HepG2 (cell line): ENCODE data around the gene PEPD. TPM values are rescaled to one million over a fixed set of nuclear protein-coding genes. Genes with fewer than 3 reads are reported as not detected.

ENCODE experiments used
- ATAC-seq: fragments of 200-7000 bp; cut with Tn5 transposase; 3 replicates; pipeline ENCODE4 v1.9.1; 2020; ENCODE audit warnings: mild to moderate bottlenecking, moderate library complexity
- BruUV-seq: library from RNA; stranded (reverse); fragments of 400-500 nt; replicated peaks from 2 replicates; lab custom pipeline; 2021; lab: Mats Ljungman, UMichigan
- CTCF ChIA-PET: fragments of 300-600 bp; formaldehyde crosslinking; extraction: SDS; loops from one replicate; lab custom pipeline; 2021; ENCODE audit warnings: low total read pairs, inconsistent platforms, low intra/inter-chr PET ratio; lab: Yijun Ruan, JAX
- POLR2A ChIA-PET: fragments of 350-600 bp; sonication (Branson Sonifier 250); formaldehyde crosslinking; loops from one replicate; lab custom pipeline; 2020; ENCODE audit warnings: antibody characterized with exemption, inconsistent platforms; lab: Yijun Ruan, JAX
- DNase-seq: peaks from one replicate; pipeline ENCODE4 v3.0.0-alpha.2; 2015; ENCODE audit warnings: low spot score
- FAIRE-seq: peaks from 3 replicates; lab custom pipeline; 2011; peaks lifted over from hg19 to GRCh38; lab: Jason Lieb, UNC
- H2AFZ ChIP-seq: one replicate; pipeline ENCODE4 v1.6.1; 2011; ENCODE audit warnings: low read length, inconsistent platforms
- H3K27ac ChIP-seq: fragments of 300-600 bp; 3 replicates; pipeline ENCODE4 v1.8.0; 2011; ENCODE audit warnings: mixed run types, mild to moderate bottlenecking, mixed read lengths, low read length, inconsistent platforms; ENCODE audit not compliant: insufficient read depth; ENCODE audit errors: extremely low read length
- H3K27me3 ChIP-seq, 2 experiments: fragments of 200-600 bp in 1 of 2; 2 replicates in 1 of 2; 3 replicates in 1 of 2; pipeline versions ENCODE4 v1.6.0 to v1.8.0; 2011; ENCODE audit warnings: low read length in 2 of 2, mild to moderate bottlenecking in 2 of 2, moderate library complexity in 2 of 2, inconsistent platforms in 1 of 2; ENCODE audit not compliant: insufficient read depth in 2 of 2, control insufficient read depth in 1 of 2
- H3K36me3 ChIP-seq, 2 experiments: fragments of 200-600 bp in 1 of 2; replicated peaks in 1 of 2; 2 replicates in 1 of 2; 3 replicates in 1 of 2; pipeline versions ENCODE4 v1.5.1 to v1.8.0; 2011; ENCODE audit warnings: low read length in 2 of 2, inconsistent platforms in 1 of 2; ENCODE audit not compliant: insufficient read depth in 2 of 2, control insufficient read depth in 1 of 2
- H3K4me1 ChIP-seq: 2 replicates; pipeline ENCODE4 v1.5.1; 2012; ENCODE audit warnings: low read length, inconsistent platforms; ENCODE audit not compliant: insufficient read depth
- H3K4me2 ChIP-seq: 2 replicates; pipeline ENCODE4 v1.6.0; 2011; ENCODE audit warnings: low read depth, low read length, inconsistent platforms
- H3K4me3 ChIP-seq, 3 experiments: fragments of 200-600 bp in 1 of 3; sonication (generic), shearing (Covaris generic) in 1 of 3; replicated peaks in 1 of 3; 2 replicates each; pipeline ENCODE4 v1.5.1; 2011 to 2016; ENCODE audit warnings: low read length in 3 of 3, inconsistent platforms in 2 of 3, low read depth in 2 of 3, mild to moderate bottlenecking in 2 of 3, control low read depth in 1 of 3, mixed read lengths in 1 of 3; ENCODE audit not compliant: insufficient read depth in 1 of 3
- H3K79me2 ChIP-seq: one replicate; pipeline ENCODE4 v1.6.1; 2011; ENCODE audit warnings: low read length, inconsistent platforms; ENCODE audit not compliant: insufficient read depth
- H3K9ac ChIP-seq: 2 replicates; pipeline ENCODE4 v1.6.0; 2011; ENCODE audit warnings: mild to moderate bottlenecking, low read depth, low read length, inconsistent platforms; ENCODE audit not compliant: insufficient read depth
- H3K9me3 ChIP-seq: 2 replicates; pipeline ENCODE4 v1.5.1; 2012; ENCODE audit warnings: mild to moderate bottlenecking, low read length
- H4K20me1 ChIP-seq: 2 replicates; pipeline ENCODE4 v1.6.0; 2011; ENCODE audit warnings: inconsistent platforms, mild to moderate bottlenecking, low read length, moderate library complexity; ENCODE audit not compliant: insufficient read depth
- HHEX ChIP-seq: IDR thresholded peaks from 2 replicates; pipeline ENCODE4 v1.6.1; 2016; ENCODE audit warnings: control low read depth
- MIER2 ChIP-seq: IDR thresholded peaks from 2 replicates; pipeline ENCODE4 v1.6.1; 2016; ENCODE audit warnings: missing biosample characterization, missing genetic modification reagents
- ZNF446 ChIP-seq: sonication (generic); formaldehyde crosslinking; IDR thresholded peaks from 2 replicates; pipeline ENCODE4 v1.5.0; 2020; ENCODE audit warnings: mild to moderate bottlenecking, missing genetic modification reagents
- ZNF781 ChIP-seq: sonication (generic); formaldehyde crosslinking; IDR thresholded peaks from 2 replicates; pipeline ENCODE4 v1.5.1; 2020; ENCODE audit warnings: borderline replicate concordance, mild to moderate bottlenecking, missing genetic modification reagents; ENCODE audit errors: not compliant biosample characterization
- WGBS: methylation state at CpG from one replicate; pipeline ENCODE4 v1.1.6; 2017; ENCODE audit warnings: low lambda C conversion rate; 5-methylcytosine and 5-hydroxymethylcytosine counted together
- in situ Hi-C: cut with HindIII; loops from 2 replicates; pipeline ENCODE4 v1.10.0; 2017; ENCODE audit warnings: low pct_unique_long_range_greater_than_20kb; ENCODE audit not compliant: extremely low pct_ligation_motif_present
- intact Hi-C: fragments of 100-400 bp; cut with micrococcal nuclease; formaldehyde crosslinking; loops from one replicate; pipeline ENCODE4 v1.10.0; 2022; ENCODE audit not compliant: unreplicated experiment
- polyA plus RNA-seq, 8 experiments: library from polyadenylated mRNA; depleted of rRNA in 3 of 8; stranded (reverse) in 7 of 8; unstranded in 1 of 8; fragments of >200 nt; fragmentation: Illumina TruSeq in 4 of 8; extraction: Trizol in 4 of 8; gene quantifications; 2 replicates each; pipeline versions ENCODE4 v1.2.1 to v1.2.3, GENCODE V29; 2011 to 2016; ENCODE audit warnings: low read depth in 4 of 8, missing spikeins in 1 of 8, mixed read lengths in 1 of 8; ENCODE audit not compliant: insufficient read depth in 1 of 8
- total RNA-seq, 5 experiments: library from RNA; depleted of rRNA; stranded (reverse); fragments of >200 nt; fragmentation: Illumina TruSeq; extraction: Trizol; gene quantifications; 2 replicates each; pipeline ENCODE4 v1.2.3, GENCODE V29; 2016; ENCODE audit warnings: low read depth in 1 of 5
- TF ChIP-seq, protein P1 (sequence below): sonication (generic); formaldehyde crosslinking; IDR thresholded peaks from 2 replicates; pipeline ENCODE4 v1.4.0; 2020; ENCODE audit warnings: mild to moderate bottlenecking, missing genetic modification reagents
- TF ChIP-seq, protein P2 (sequence below): sonication (generic); formaldehyde crosslinking; conservative IDR thresholded peaks from 2 replicates; pipeline ENCODE4 v1.4.0; 2020; ENCODE audit warnings: mild to moderate bottlenecking, missing genetic modification reagents, moderate library complexity
- TF ChIP-seq, protein P3 (sequence below), 2 experiments: sonication (generic) in 1 of 2; formaldehyde crosslinking in 1 of 2; IDR thresholded peaks; 2 replicates each; pipeline versions ENCODE4 v1.6.1 to v1.9.0; 2014 to 2022; ENCODE audit warnings: antibody characterized with exemption in 1 of 2, borderline replicate concordance in 1 of 2, inconsistent platforms in 1 of 2, low read depth in 1 of 2, missing genetic modification reagents in 1 of 2

Gene PEPD
- total and polyA plus RNA-seq, 2 of the 13 experiments (the other 11 are each of a cell fraction or from before 2014, with no cell fraction given), result 60.7 to 75.1 TPM

DNA sequence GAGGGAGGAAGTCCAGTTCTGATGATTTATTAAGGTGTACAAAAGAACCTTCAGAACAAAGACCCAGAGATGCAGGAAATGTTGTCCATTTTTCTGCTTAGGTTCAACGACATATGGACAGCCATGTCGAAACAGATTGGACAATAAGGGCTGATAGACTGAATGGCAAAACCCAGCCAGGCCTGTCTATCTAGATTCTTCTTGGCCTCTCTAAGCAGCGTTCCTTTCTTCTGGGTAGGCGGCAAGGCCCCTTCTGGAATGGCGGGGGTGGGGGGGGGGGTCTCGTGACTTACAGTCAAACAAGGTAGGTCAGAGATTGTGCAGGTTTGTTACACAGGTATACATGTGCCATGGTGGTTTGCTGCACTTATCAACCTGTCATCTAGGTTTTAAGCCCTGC, 39.7 kb upstream of the PEPD start:
- Histone ChIP-seq H3K36me3 (no peaks in the 10 kb centered on the region), H3K27ac (no peak overlapping the region), H3K4me1 (no peaks in the 10 kb centered on the region), H4K20me1 (no peaks in the 10 kb centered on the region), H3K27me3 (peaks cover 2 to 32% of the 10 kb centered on the region in 2 experiments; a peak in 3 of 5 replicates), H2AFZ (no peak overlapping the region), H3K9ac (no peak overlapping the region)
- FAIRE-seq (no peak), DNase-seq (no peak), ATAC-seq (no peak)
- POLR2A ChIA-PET, result no interaction called here
- WGBS, result 28% methylated on average over 5 of the region's 6 CpGs
- CTCF ChIA-PET, result no interaction called here
- in situ Hi-C loops, result no loop called here
- BruUV-seq, result no TSS peak
- TF ChIP-seq ZNF446 (CRISPR knock-in tag), result no peak
- TF ChIP-seq, protein P1, sequence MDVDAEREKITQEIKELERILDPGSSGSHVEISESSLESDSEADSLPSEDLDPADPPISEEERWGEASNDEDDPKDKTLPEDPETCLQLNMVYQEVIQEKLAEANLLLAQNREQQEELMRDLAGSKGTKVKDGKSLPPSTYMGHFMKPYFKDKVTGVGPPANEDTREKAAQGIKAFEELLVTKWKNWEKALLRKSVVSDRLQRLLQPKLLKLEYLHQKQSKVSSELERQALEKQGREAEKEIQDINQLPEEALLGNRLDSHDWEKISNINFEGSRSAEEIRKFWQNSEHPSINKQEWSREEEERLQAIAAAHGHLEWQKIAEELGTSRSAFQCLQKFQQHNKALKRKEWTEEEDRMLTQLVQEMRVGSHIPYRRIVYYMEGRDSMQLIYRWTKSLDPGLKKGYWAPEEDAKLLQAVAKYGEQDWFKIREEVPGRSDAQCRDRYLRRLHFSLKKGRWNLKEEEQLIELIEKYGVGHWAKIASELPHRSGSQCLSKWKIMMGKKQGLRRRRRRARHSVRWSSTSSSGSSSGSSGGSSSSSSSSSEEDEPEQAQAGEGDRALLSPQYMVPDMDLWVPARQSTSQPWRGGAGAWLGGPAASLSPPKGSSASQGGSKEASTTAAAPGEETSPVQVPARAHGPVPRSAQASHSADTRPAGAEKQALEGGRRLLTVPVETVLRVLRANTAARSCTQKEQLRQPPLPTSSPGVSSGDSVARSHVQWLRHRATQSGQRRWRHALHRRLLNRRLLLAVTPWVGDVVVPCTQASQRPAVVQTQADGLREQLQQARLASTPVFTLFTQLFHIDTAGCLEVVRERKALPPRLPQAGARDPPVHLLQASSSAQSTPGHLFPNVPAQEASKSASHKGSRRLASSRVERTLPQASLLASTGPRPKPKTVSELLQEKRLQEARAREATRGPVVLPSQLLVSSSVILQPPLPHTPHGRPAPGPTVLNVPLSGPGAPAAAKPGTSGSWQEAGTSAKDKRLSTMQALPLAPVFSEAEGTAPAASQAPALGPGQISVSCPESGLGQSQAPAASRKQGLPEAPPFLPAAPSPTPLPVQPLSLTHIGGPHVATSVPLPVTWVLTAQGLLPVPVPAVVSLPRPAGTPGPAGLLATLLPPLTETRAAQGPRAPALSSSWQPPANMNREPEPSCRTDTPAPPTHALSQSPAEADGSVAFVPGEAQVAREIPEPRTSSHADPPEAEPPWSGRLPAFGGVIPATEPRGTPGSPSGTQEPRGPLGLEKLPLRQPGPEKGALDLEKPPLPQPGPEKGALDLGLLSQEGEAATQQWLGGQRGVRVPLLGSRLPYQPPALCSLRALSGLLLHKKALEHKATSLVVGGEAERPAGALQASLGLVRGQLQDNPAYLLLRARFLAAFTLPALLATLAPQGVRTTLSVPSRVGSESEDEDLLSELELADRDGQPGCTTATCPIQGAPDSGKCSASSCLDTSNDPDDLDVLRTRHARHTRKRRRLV, result no peak
- TF ChIP-seq, protein P2, sequence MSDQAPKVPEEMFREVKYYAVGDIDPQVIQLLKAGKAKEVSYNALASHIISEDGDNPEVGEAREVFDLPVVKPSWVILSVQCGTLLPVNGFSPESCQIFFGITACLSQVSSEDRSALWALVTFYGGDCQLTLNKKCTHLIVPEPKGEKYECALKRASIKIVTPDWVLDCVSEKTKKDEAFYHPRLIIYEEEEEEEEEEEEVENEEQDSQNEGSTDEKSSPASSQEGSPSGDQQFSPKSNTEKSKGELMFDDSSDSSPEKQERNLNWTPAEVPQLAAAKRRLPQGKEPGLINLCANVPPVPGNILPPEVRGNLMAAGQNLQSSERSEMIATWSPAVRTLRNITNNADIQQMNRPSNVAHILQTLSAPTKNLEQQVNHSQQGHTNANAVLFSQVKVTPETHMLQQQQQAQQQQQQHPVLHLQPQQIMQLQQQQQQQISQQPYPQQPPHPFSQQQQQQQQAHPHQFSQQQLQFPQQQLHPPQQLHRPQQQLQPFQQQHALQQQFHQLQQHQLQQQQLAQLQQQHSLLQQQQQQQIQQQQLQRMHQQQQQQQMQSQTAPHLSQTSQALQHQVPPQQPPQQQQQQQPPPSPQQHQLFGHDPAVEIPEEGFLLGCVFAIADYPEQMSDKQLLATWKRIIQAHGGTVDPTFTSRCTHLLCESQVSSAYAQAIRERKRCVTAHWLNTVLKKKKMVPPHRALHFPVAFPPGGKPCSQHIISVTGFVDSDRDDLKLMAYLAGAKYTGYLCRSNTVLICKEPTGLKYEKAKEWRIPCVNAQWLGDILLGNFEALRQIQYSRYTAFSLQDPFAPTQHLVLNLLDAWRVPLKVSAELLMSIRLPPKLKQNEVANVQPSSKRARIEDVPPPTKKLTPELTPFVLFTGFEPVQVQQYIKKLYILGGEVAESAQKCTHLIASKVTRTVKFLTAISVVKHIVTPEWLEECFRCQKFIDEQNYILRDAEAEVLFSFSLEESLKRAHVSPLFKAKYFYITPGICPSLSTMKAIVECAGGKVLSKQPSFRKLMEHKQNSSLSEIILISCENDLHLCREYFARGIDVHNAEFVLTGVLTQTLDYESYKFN (CRISPR knock-in tag), result no peak
- TF ChIP-seq HHEX (CRISPR knock-in tag), result no peak
- no peak for TF ChIP-seq ZNF781
- no peak for TF ChIP-seq MIER2 (CRISPR knock-in tag)
- TF ChIP-seq, protein P3, sequence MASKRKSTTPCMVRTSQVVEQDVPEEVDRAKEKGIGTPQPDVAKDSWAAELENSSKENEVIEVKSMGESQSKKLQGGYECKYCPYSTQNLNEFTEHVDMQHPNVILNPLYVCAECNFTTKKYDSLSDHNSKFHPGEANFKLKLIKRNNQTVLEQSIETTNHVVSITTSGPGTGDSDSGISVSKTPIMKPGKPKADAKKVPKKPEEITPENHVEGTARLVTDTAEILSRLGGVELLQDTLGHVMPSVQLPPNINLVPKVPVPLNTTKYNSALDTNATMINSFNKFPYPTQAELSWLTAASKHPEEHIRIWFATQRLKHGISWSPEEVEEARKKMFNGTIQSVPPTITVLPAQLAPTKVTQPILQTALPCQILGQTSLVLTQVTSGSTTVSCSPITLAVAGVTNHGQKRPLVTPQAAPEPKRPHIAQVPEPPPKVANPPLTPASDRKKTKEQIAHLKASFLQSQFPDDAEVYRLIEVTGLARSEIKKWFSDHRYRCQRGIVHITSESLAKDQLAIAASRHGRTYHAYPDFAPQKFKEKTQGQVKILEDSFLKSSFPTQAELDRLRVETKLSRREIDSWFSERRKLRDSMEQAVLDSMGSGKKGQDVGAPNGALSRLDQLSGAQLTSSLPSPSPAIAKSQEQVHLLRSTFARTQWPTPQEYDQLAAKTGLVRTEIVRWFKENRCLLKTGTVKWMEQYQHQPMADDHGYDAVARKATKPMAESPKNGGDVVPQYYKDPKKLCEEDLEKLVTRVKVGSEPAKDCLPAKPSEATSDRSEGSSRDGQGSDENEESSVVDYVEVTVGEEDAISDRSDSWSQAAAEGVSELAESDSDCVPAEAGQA (IDR thresholded peaks at IDR 0.05; ENCODE audit: low read depth), result no peak
- TF ChIP-seq, protein P3 (CRISPR knock-in tag; IDR thresholded peaks at IDR 0.05; ENCODE audit: borderline replicate concordance), result no peak
- TF ChIP-seq, all 625 proteins: peak for 0
- Histone ChIP-seq H3K4me2 (no peak overlapping the region), H3K79me2 (no peaks in the 10 kb centered on the region), H3K4me3 (no peak overlapping the region), H3K9me3 (no peaks in the 10 kb centered on the region)
- intact Hi-C loops, result no loop called here
